ENCODE results near the gene IZUMO1. TPM values are rescaled to one million over a fixed set of nuclear protein-coding genes. Genes with fewer than 3 reads are reported as not detected.

Gene IZUMO1
- total RNA-seq, 1 donor from 2014 or later = not detected

- Histone ChIP-seq H3K9ac (ENCODE audit: low read length) (no peak overlapping the region), H3K36me3 (ENCODE audit: insufficient read depth, low read length) (no peaks in the 10 kb centered on the region), H3K4me1 (ENCODE audit: insufficient read depth, low read length) (peaks cover 4% of the 10 kb centered on the region), H3K27me3 (ENCODE audit: insufficient read depth, low read length) (peaks cover 10% of the 10 kb centered on the region), H3K79me2 (ENCODE audit: insufficient read depth, low read length) (no peaks in the 10 kb centered on the region), H2AFZ (ENCODE audit: low read depth, low read length) (no peak overlapping the region), H3K4me2 (ENCODE audit: low read length) (no peak overlapping the region), H3K4me3 (ENCODE audit: insufficient read depth, low read depth, low read length) (no peak overlapping the region), H3K9me3 (ENCODE audit: insufficient read depth, low read depth, low read length) (no peaks in the 10 kb centered on the region), H4K20me1 (ENCODE audit: insufficient read depth, low read length) (no peaks in the 10 kb centered on the region), H3K27ac (ENCODE audit: low read depth, low read length) (no peak overlapping the region)
- Mint-ChIP-seq H3K27ac (ENCODE audit: unreplicated experiment) (no peak overlapping the region), H3K27me3 (ENCODE audit: low read depth, unreplicated experiment) (peaks cover 9% of the 10 kb centered on the region), H3K9me3 (ENCODE audit: unreplicated experiment) (peaks cover 2% of the 10 kb centered on the region), H3K4me1 (ENCODE audit: low read depth, unreplicated experiment) (peaks cover 4% of the 10 kb centered on the region), H3K36me3 (ENCODE audit: low read depth, unreplicated experiment) (no peaks in the 10 kb centered on the region), H3K4me3 (ENCODE audit: unreplicated experiment) (no peak overlapping the region)
- DNase-seq (ENCODE audit: low read depth) (no peak), FAIRE-seq (no peak)
- TF ChIP-seq EZH2 (IDR thresholded peaks at IDR 0.05; ENCODE audit: insufficient read depth, low read length) (no peak), CTCF (IDR thresholded peaks at IDR 0.05; ENCODE audit: insufficient read depth, low read depth, low read length) (no peak)
These were observed 9.2 kb downstream of the IZUMO1 start for GRCh38 chr19:48737360-48737998.

- no peak overlapping the region for H3K9ac ChIP-seq (ENCODE audit: low read length)
- peak overlapping the region; percentile 52 for H2AFZ ChIP-seq (ENCODE audit: low read depth, low read length)
- no peak for TF ChIP-seq CTCF (IDR thresholded peaks at IDR 0.05; ENCODE audit: insufficient read depth, low read depth, low read length)
- TF ChIP-seq EZH2 (IDR thresholded peaks at IDR 0.05; ENCODE audit: insufficient read depth, low read length) = no peak
- peaks cover 4% of the 10 kb centered on the region for H3K4me1 Mint-ChIP-seq (ENCODE audit: low read depth, unreplicated experiment)
- no peaks in the 10 kb centered on the region for H3K9me3 Mint-ChIP-seq (ENCODE audit: unreplicated experiment)
- no peak overlapping the region for H3K27ac ChIP-seq (ENCODE audit: low read depth, low read length)
- no peaks in the 10 kb centered on the region for H3K36me3 Mint-ChIP-seq (ENCODE audit: low read depth, unreplicated experiment)
- no peak for FAIRE-seq
- peaks cover 14% of the 10 kb centered on the region for H3K27me3 Mint-ChIP-seq (ENCODE audit: low read depth, unreplicated experiment)
- H3K4me3 Mint-ChIP-seq (ENCODE audit: unreplicated experiment) = peak overlapping the region; percentile 70
- no peaks in the 10 kb centered on the region for H3K79me2 ChIP-seq (ENCODE audit: insufficient read depth, low read length)
- no peaks in the 10 kb centered on the region for H3K36me3 ChIP-seq (ENCODE audit: insufficient read depth, low read length)
- peaks cover 4% of the 10 kb centered on the region for H3K4me1 ChIP-seq (ENCODE audit: insufficient read depth, low read length)
- H3K27ac Mint-ChIP-seq (ENCODE audit: unreplicated experiment) = no peak overlapping the region
- H3K4me2 ChIP-seq (ENCODE audit: low read length) = peak overlapping the region; percentile 67
- no peaks in the 10 kb centered on the region for H3K9me3 ChIP-seq (ENCODE audit: insufficient read depth, low read depth, low read length)
- H4K20me1 ChIP-seq (ENCODE audit: insufficient read depth, low read length) = no peaks in the 10 kb centered on the region
- H3K27me3 ChIP-seq (ENCODE audit: insufficient read depth, low read length) = peaks cover 9% of the 10 kb centered on the region
- DNase-seq (ENCODE audit: low read depth) = peak; percentile 14
- peak overlapping the region; percentile 23 for H3K4me3 ChIP-seq (ENCODE audit: insufficient read depth, low read depth, low read length)
These were observed 11.6 kb downstream of the IZUMO1 start for GRCh38 chr19:48735031-48735615.

- DNase-seq (ENCODE audit: low read depth) (no peak), FAIRE-seq (no peak)
- no peaks in the 10 kb centered on the region for H3K36me3 ChIP-seq (ENCODE audit: insufficient read depth, low read length)
- TF ChIP-seq CTCF (IDR thresholded peaks at IDR 0.05; ENCODE audit: insufficient read depth, low read depth, low read length) = no peak
- no peak for TF ChIP-seq EZH2 (IDR thresholded peaks at IDR 0.05; ENCODE audit: insufficient read depth, low read length)
- no peak overlapping the region for H3K9ac ChIP-seq (ENCODE audit: low read length)
- peaks cover 5% of the 10 kb centered on the region for H3K27me3 ChIP-seq (ENCODE audit: insufficient read depth, low read length)
- H3K4me3 ChIP-seq (ENCODE audit: insufficient read depth, low read depth, low read length) = no peak overlapping the region
- peaks cover 4% of the 10 kb centered on the region for H3K4me1 ChIP-seq (ENCODE audit: insufficient read depth, low read length)
- H3K4me2 ChIP-seq (ENCODE audit: low read length) = peak overlapping the region; percentile 67
- Mint-ChIP-seq H3K27me3 (ENCODE audit: low read depth, unreplicated experiment) (peaks cover 14% of the 10 kb centered on the region), H3K4me3 (ENCODE audit: unreplicated experiment) (peak overlapping the region; percentile 70), H3K9me3 (ENCODE audit: unreplicated experiment) (no peaks in the 10 kb centered on the region), H3K27ac (ENCODE audit: unreplicated experiment) (no peak overlapping the region), H3K4me1 (ENCODE audit: low read depth, unreplicated experiment) (peaks cover 4% of the 10 kb centered on the region), H3K36me3 (ENCODE audit: low read depth, unreplicated experiment) (no peaks in the 10 kb centered on the region)
- H2AFZ ChIP-seq (ENCODE audit: low read depth, low read length) = no peak overlapping the region
- no peaks in the 10 kb centered on the region for H4K20me1 ChIP-seq (ENCODE audit: insufficient read depth, low read length)
- no peaks in the 10 kb centered on the region for H3K79me2 ChIP-seq (ENCODE audit: insufficient read depth, low read length)
- H3K9me3 ChIP-seq (ENCODE audit: insufficient read depth, low read depth, low read length) = no peaks in the 10 kb centered on the region
- H3K27ac ChIP-seq (ENCODE audit: low read depth, low read length) = no peak overlapping the region
These were observed 12.1 kb downstream of the IZUMO1 start for GRCh38 chr19:48734625-48735024.

All from astrocyte (in vitro differentiated cells and primary cell).